GM12891 (cell line): Measurements from ENCODE around the gene DPM3.
"Not testable (repeated sequence)": the region's sequence is repeated elsewhere in the genome, so short reads cannot be mapped to it uniquely, and the experiment has no call there.

Experiments used
- DNase-seq: peaks from one replicate; pipeline ENCODE4 v3.0.0; 2011; ENCODE audit warnings: low spot score; ENCODE audit not compliant: insufficient read length
- FAIRE-seq: peaks from 2 replicates; lab custom pipeline; 2011; peaks lifted over from hg19 to GRCh38; lab: Jason Lieb, UNC
- PAX5 ChIP-seq: IDR thresholded peaks from 2 replicates; pipeline ENCODE4 v1.6.1; 2011; ENCODE audit warnings: low read length, moderate library complexity, mild to moderate bottlenecking; ENCODE audit not compliant: insufficient read depth, severe bottlenecking
- POLR2A ChIP-seq: IDR thresholded peaks from 2 replicates; pipeline ENCODE4 v1.6.1; 2011; ENCODE audit warnings: low read depth, low read length, control low read depth
- POLR2AphosphoS5 ChIP-seq: IDR thresholded peaks from 2 replicates; pipeline ENCODE4 v1.6.1; 2011; ENCODE audit warnings: low read depth, low read length, control low read depth
- POU2F2 ChIP-seq: IDR thresholded peaks from 2 replicates; pipeline ENCODE4 v1.6.1; 2011; ENCODE audit warnings: low read depth, mild to moderate bottlenecking, control low read depth, low read length, moderate library complexity
- SPI1 ChIP-seq: IDR thresholded peaks from 2 replicates; pipeline ENCODE4 v1.6.1; 2011; ENCODE audit warnings: low read depth, low read length, control low read depth
- TAF1 ChIP-seq: IDR thresholded peaks from 2 replicates; pipeline ENCODE4 v1.6.1; 2011; ENCODE audit warnings: low read depth, low read length, control low read depth

Gene DPM3

GRCh38 chr1:155169541-155169940 lies 29.2 kb upstream of the DPM3 start:
- DNase-seq (no peak), FAIRE-seq (no peak)

GRCh38 chr1:155168456-155169210 lies 28.3 kb upstream of the DPM3 start:
- FAIRE-seq: no peak
- DNase-seq: no peak
- TF ChIP-seq TAF1: no peak
- no peak for TF ChIP-seq PAX5
- no peak for TF ChIP-seq POU2F2
- TF ChIP-seq POLR2AphosphoS5: no peak
- no peak for TF ChIP-seq POLR2A
- no peak for TF ChIP-seq SPI1

More at GRCh38 chr1:155169541-155169940, 29.2 kb upstream of the DPM3 start:
- TF ChIP-seq PAX5: no peak
- TF ChIP-seq TAF1: no peak
- TF ChIP-seq POLR2A: no peak
- no peak for TF ChIP-seq SPI1
- no peak for TF ChIP-seq POLR2AphosphoS5
- no peak for TF ChIP-seq POU2F2

DNA sequence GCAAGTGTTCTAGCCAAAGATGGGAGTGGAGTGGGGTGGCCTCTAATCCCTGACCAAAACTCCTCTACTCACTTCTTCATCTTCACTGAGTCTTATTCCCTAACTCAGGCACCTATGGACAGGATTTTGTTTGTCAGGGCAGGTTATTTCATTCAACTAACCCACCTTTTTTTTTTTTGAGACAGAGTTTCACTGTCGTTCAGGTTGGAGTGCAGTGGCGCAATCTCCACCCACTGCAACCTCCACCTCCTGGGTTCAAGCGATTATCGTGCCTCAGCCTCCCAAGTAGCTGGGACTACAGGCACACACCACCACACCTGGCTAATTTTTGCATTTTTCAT lies 27.7 kb upstream of the DPM3 start:
- not testable (repeated sequence) for FAIRE-seq, DNase-seq

DNA sequence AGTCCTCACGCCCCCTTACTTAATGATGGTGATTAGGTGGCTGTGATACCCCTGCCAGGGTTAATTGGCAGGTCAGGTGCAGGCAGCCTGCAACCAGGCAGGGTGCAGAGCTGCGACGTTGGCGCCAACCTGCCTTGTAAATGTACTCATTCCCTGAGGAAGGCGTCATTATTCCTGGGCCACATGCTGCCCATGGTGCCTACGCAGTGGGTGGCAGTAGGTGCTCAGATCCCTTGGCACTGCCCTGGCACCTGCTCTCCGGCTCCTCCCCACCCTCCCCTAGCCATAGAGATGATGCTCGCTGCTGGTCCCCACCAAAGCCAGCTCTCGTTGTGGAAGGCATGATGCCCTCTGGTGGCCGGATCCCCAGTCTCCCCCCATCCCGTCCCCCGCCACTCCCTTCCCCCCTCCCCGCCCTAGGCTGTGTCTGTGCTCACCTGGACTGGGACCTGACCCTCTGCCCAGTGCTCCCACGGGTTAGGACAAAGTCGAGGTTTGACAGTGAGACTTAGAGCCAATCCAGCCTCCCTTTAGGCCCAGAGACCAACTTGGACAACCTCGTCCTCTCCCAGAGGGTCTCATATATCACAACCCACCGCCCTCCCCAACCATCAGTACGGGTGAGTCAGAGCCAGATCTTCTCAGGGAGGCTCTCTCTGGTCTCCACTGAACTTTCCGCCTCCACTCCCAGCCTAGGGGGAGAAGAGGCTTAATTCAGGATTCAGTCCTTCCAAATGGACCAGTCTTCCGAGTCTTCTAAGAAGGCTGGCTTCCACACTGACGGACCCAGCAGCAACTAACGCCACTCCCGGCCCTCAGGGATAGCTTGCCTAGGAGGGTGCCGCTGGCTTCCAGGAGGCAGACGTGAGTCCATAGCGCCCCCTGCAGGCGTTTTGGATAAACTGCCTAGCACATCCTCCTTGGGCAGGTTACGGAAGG lies 27.1 kb upstream of the DPM3 start:
- peak; percentile 78 for FAIRE-seq
- DNase-seq: peak; percentile 69
- TF ChIP-seq SPI1 (no peak), TAF1 (no peak)

- TF ChIP-seq POLR2AphosphoS5: no peak
- no peak for TF ChIP-seq POLR2A
- no peak for TF ChIP-seq PAX5
- no peak for TF ChIP-seq POU2F2
- no peak for TF ChIP-seq TAF1
- no peak for TF ChIP-seq SPI1
- peak; percentile 6 for DNase-seq
- FAIRE-seq: no peak
Observed at GRCh38 chr1:155166471-155167165, 26.3 kb upstream of the DPM3 start.

DNA sequence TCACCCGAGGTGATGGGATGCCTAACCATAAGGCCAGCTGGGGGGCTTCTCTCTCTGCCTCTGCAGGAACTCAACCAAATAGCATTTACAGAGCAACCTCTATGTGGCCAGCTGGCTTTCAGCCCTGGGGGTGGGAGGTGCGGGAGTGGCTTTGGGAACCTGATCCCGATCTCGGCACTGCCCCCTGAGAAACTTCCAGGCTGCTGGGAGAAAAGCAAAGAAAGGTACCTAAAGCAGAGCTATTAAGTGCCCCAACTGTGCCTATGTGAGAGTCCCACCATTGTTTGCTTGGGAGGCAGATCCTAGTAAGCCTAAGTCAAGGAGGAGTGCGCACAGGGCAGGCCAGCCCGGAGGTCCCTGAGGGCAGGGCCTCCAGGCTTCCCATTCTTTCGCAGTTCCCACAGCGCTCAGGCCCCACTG lies 25.7 kb upstream of the DPM3 start:
- no peak for DNase-seq
- no peak for FAIRE-seq
- TF ChIP-seq POLR2A: no peak
- no peak for TF ChIP-seq POLR2AphosphoS5
- TF ChIP-seq POU2F2: no peak
- TF ChIP-seq SPI1: no peak
- TF ChIP-seq PAX5: no peak
- no peak for TF ChIP-seq TAF1

GRCh38 chr1:155164625-155165024 lies 24.3 kb upstream of the DPM3 start:
- not testable (repeated sequence) for DNase-seq, FAIRE-seq

GRCh38 chr1:155163785-155164184 lies 23.5 kb upstream of the DPM3 start:
- not testable (repeated sequence) for FAIRE-seq, DNase-seq

DNA sequence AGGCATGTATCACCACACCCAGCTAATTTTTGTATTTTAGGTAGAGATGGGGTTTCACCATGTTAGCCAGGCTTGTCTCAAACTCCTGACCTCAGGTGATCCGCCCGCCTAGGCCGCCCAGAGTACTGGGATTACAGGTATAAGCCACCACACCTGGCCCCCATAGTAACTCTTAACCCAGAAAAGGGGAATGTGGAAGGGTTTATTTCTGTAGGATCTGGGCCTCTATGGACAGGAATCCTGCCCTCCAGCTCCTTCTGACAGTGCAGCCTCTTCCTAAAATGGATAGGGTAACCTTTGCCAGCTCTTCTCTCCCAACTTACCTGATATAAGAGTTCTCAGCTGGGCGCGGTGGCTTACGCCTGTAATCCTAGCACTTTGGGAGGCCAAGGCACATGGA lies 22.3 kb upstream of the DPM3 start:
- not testable (repeated sequence) for FAIRE-seq, DNase-seq

DNA sequence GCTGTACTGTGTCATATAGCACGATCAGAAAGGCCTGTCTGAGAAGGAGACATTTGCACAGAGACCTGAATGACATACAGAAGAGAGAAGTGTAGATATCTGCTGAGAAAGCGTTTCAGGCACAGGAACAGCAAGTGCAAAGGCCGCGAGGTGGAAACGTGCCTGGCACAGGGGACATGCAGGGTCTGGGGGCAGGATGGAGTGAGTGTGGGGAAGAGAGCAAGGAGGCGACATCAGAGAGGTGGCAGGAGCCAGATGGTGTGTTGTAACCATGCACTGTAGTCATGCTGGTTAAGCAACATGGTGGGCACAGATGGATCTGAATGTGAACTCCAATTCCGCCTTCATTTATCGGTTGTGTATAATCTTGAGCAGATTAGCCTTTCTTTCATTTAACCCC lies 19.8 kb upstream of the DPM3 start:
- DNase-seq: no peak
- TF ChIP-seq POU2F2 (no peak), PAX5 (no peak)
- FAIRE-seq: no peak

DNA sequence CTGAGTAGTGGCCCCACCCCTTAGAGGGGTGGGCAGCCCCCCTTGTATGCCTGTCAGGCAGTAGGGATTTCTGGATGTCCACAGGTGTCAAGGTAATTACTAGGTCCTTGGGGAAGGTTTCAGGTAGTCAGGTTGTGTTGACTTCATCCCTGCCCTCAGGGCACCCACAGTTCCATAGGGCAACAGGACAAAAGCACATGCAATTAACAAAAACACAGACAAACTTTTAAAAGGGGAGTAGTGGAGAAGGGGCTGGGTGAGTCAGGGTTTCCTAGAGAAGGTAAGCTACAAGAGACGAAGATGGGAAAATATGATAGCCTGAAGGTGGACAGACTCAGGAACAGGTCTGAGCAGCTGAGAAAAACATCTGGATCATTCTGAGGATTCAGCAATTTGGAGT lies 18.7 kb upstream of the DPM3 start:
- FAIRE-seq: no peak
- no peak for DNase-seq
- TF ChIP-seq TAF1 (no peak), POU2F2 (no peak), POLR2A (no peak), PAX5 (no peak), SPI1 (no peak), POLR2AphosphoS5 (no peak)

- DNase-seq, FAIRE-seq: not testable (repeated sequence)
Observed at GRCh38 chr1:155155996-155156643, 15.8 kb upstream of the DPM3 start.
